Smooth muscle cell (in vitro differentiated cells): ENCODE data around the gene PRDM10. TPM values are rescaled to one million over a fixed set of nuclear protein-coding genes. Genes with fewer than 3 reads are reported as not detected.

Experiments used
- DNase-seq: peaks from one replicate; lab custom pipeline; 2025; ENCODE audit not compliant: unreplicated experiment; lab: John Stamatoyannopoulos, UW
- H2AFZ ChIP-seq: fragments of 200-600 bp; sonication (generic); 2 replicates; pipeline ENCODE4 v1.6.0; 2016; ENCODE audit warnings: antibody characterized with exemption, low read depth, mild to moderate bottlenecking
- H3F3A ChIP-seq: fragments of 200-600 bp; sonication (generic); 2 replicates; pipeline ENCODE4 v1.6.0; 2017; ENCODE audit warnings: antibody characterized with exemption, low read depth
- H3K27ac ChIP-seq: fragments of 200-600 bp; sonication (generic); 2 replicates; pipeline ENCODE4 v1.5.1; 2016; ENCODE audit warnings: low read depth, mild to moderate bottlenecking
- H3K27me3 ChIP-seq: fragments of 200-600 bp; sonication (generic); 2 replicates; pipeline ENCODE4 v1.6.1; 2016; ENCODE audit warnings: low read depth, mild to moderate bottlenecking
- H3K36me3 ChIP-seq: fragments of 200-600 bp; sonication (generic); 2 replicates; pipeline ENCODE4 v1.5.1; 2016; ENCODE audit warnings: low read depth
- H3K4me1 ChIP-seq: fragments of 200-600 bp; sonication (generic); 2 replicates; pipeline ENCODE4 v1.5.1; 2016; ENCODE audit warnings: low read depth
- H3K4me2 ChIP-seq: fragments of 200-600 bp; sonication (generic); 2 replicates; pipeline ENCODE4 v1.6.0; 2016; ENCODE audit warnings: mild to moderate bottlenecking
- H3K4me3 ChIP-seq: fragments of 200-600 bp; sonication (generic); 2 replicates; pipeline ENCODE4 v1.5.1; 2016; ENCODE audit warnings: mild to moderate bottlenecking
- H3K79me2 ChIP-seq: fragments of 200-600 bp; sonication (generic); 2 replicates; pipeline ENCODE4 v1.6.0; 2016; ENCODE audit warnings: low read depth, mild to moderate bottlenecking
- H3K9ac ChIP-seq: fragments of 200-600 bp; sonication (generic); 2 replicates; pipeline ENCODE4 v1.6.0; 2016; ENCODE audit warnings: low read depth
- H3K9me3 ChIP-seq: fragments of 200-600 bp; sonication (generic); replicated peaks from 2 replicates; pipeline ENCODE4 v1.5.1; 2016; ENCODE audit warnings: low read depth
- H4K20me1 ChIP-seq: fragments of 200-600 bp; sonication (generic); 2 replicates; pipeline ENCODE4 v1.6.0; 2016; ENCODE audit warnings: low read depth
- WGBS: methylation state at CpG from one replicate; pipeline ENCODE4 v1.1.7; 2016; ENCODE audit warnings: low lambda C conversion rate; 5-methylcytosine and 5-hydroxymethylcytosine counted together
- polyA plus RNA-seq: library from polyadenylated mRNA; unstranded; fragments of >200 nt; fragmentation: Nextera tagmentation; extraction: Ambion mirVana; gene quantifications from 2 replicates; pipeline ENCODE4 v1.2.1, GENCODE V29; 2016
- total RNA-seq: library from RNA; depleted of rRNA; stranded (reverse); fragments of >200 nt; gene quantifications from 2 replicates; pipeline ENCODE4 v1.2.3, GENCODE V29; 2014
- TF ChIP-seq, protein P1 (sequence below): fragments of 200-600 bp; sonication (generic); IDR thresholded peaks from 2 replicates; pipeline ENCODE4 v1.5.1; 2017; ENCODE audit warnings: borderline replicate concordance, mild to moderate bottlenecking, antibody characterized with exemption; ENCODE audit not compliant: insufficient read depth, poor library complexity, severe bottlenecking

The PRDM10 gene
- total and polyA plus RNA-seq, 2 experiments from 2014 or later = 3.7 to 12.2 TPM

DNA sequence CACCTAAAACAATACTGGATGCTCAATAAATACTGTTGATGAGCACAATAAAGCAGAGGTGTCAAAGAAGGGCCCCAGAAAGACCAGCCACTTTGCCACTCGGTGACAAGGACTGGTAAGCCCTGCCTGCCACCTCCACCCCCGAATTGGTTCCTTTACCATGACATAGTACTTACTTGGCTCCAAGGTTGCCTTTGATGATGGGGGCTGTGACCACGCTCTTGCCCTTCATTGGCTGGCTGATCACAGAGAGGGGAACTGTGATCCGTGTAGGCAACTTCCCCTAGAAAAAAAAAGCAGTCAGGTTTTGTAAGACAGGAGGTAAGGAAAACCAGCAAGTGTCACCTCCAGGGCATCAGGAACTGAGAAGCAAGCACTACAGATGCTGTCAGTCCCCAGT lies 136.9 kb downstream of the PRDM10 start:
- peaks cover 3% of the 10 kb centered on the region for H3F3A ChIP-seq
- H3K27ac ChIP-seq = no peak overlapping the region
- 94% methylated on average over 4 of the region's 4 CpGs for WGBS
- DNase-seq = no peak
- no peak overlapping the region for H3K9ac ChIP-seq
- H2AFZ ChIP-seq = no peak overlapping the region
- H3K9me3 ChIP-seq = no peaks in the 10 kb centered on the region
- H3K79me2 ChIP-seq = no peaks in the 10 kb centered on the region
- no peaks in the 10 kb centered on the region for H3K27me3 ChIP-seq
- H3K4me1 ChIP-seq = peaks cover 5% of the 10 kb centered on the region
- peaks cover 5% of the 10 kb centered on the region for H4K20me1 ChIP-seq
- no peak overlapping the region for H3K4me3 ChIP-seq
- H3K4me2 ChIP-seq = no peak overlapping the region
- H3K36me3 ChIP-seq = peaks cover 17% of the 10 kb centered on the region
- TF ChIP-seq, protein P1, sequence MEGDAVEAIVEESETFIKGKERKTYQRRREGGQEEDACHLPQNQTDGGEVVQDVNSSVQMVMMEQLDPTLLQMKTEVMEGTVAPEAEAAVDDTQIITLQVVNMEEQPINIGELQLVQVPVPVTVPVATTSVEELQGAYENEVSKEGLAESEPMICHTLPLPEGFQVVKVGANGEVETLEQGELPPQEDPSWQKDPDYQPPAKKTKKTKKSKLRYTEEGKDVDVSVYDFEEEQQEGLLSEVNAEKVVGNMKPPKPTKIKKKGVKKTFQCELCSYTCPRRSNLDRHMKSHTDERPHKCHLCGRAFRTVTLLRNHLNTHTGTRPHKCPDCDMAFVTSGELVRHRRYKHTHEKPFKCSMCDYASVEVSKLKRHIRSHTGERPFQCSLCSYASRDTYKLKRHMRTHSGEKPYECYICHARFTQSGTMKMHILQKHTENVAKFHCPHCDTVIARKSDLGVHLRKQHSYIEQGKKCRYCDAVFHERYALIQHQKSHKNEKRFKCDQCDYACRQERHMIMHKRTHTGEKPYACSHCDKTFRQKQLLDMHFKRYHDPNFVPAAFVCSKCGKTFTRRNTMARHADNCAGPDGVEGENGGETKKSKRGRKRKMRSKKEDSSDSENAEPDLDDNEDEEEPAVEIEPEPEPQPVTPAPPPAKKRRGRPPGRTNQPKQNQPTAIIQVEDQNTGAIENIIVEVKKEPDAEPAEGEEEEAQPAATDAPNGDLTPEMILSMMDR = no peak

DNA sequence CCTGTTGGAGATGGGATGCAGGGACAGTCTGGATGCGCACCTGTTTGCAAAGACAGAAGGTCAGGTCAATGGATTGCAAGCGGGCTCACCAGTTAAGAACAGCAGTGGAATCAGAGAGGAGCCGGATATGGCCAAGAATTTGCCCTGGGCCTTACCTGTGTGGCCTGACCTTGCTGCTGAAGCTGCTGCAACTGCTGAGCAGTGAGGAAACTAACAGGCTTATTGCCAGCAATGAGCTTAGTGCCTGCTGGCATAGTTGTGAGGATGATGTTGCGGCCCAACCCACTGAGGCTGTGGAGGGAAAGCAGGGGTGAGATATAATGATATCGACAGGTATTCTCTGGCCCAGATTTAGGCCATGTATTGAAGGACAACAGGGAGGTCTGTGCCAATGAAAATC lies 137.8 kb downstream of the PRDM10 start:
- 96% methylated on average over 5 of the region's 5 CpGs for WGBS
- DNase-seq = no peak
- Histone ChIP-seq H3K36me3 (peaks cover 12% of the 10 kb centered on the region), H3K27ac (no peak overlapping the region), H3K4me1 (peaks cover 5% of the 10 kb centered on the region), H3K4me2 (no peak overlapping the region), H3K79me2 (no peaks in the 10 kb centered on the region), H3K27me3 (no peaks in the 10 kb centered on the region), H3K9me3 (no peaks in the 10 kb centered on the region), H3F3A (peaks cover 3% of the 10 kb centered on the region), H3K9ac (no peak overlapping the region), H3K4me3 (no peak overlapping the region), H2AFZ (no peak overlapping the region), H4K20me1 (no peaks in the 10 kb centered on the region)
- TF ChIP-seq, protein P1 = no peak

GRCh38 chr11:129861702-129862522 lies 140.7 kb downstream of the PRDM10 start:
- TF ChIP-seq, protein P1 = no peak
- H2AFZ ChIP-seq = no peak overlapping the region
- peaks cover 5% of the 10 kb centered on the region for H3K4me1 ChIP-seq
- 39% methylated on average over 16 of the region's 16 CpGs for WGBS
- H3K36me3 ChIP-seq = peaks cover 3% of the 10 kb centered on the region
- H3K4me2 ChIP-seq = peak overlapping the region; percentile 58
- DNase-seq = no peak
- H3K27me3 ChIP-seq = no peaks in the 10 kb centered on the region
- H4K20me1 ChIP-seq = no peaks in the 10 kb centered on the region
- no peaks in the 10 kb centered on the region for H3K9me3 ChIP-seq
- H3F3A ChIP-seq = peaks cover 3% of the 10 kb centered on the region
- no peak overlapping the region for H3K9ac ChIP-seq
- no peaks in the 10 kb centered on the region for H3K79me2 ChIP-seq
- peak overlapping the region; percentile 68 for H3K27ac ChIP-seq
- H3K4me3 ChIP-seq = no peak overlapping the region

DNA sequence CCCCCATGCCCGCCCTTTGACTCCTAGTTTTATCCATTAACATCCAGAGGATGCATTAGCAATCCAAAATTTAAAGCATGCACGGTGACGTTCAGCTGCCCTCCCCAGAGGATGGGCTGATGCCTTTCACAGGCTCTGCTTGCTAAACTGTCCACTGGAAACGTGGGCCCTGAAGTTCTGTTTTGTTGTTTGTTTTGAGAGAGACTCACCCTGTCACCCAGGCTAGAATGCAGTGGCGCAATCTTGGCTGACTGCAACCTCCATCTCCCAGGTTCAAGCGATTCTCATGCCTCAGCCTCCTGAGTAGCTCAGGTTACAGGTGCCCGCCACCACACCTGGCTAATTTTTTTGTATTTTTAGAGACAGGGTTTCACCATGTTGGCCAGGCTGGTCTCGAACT lies 146.6 kb downstream of the PRDM10 start:
- TF ChIP-seq, protein P1 = no peak
- no peaks in the 10 kb centered on the region for H3K27me3 ChIP-seq
- 95% methylated on average over 8 of the region's 8 CpGs for WGBS

More for the DNA sequence above, 146.6 kb downstream of the PRDM10 start:
- H3K9me3 ChIP-seq = no peaks in the 10 kb centered on the region
- no peak overlapping the region for H3K9ac ChIP-seq
- H2AFZ ChIP-seq = no peak overlapping the region
- no peak overlapping the region for H3K4me3 ChIP-seq
- H3K4me2 ChIP-seq = no peak overlapping the region
- H3K4me1 ChIP-seq = no peaks in the 10 kb centered on the region
- no peaks in the 10 kb centered on the region for H4K20me1 ChIP-seq
- no peaks in the 10 kb centered on the region for H3K36me3 ChIP-seq
- H3F3A ChIP-seq = no peaks in the 10 kb centered on the region
- no peaks in the 10 kb centered on the region for H3K79me2 ChIP-seq
- DNase-seq = no peak
- H3K27ac ChIP-seq = no peak overlapping the region
